Right lung (tissue), 5 donors: ENCODE data around the gene BANK1. TPM values are rescaled to one million over a fixed set of nuclear protein-coding genes. Genes with fewer than 3 reads are reported as not detected.
A peak's percentile ranks its signal among the peaks of the same experiment; 100 is the strongest.

Experiments
- DNase-seq, 2 donors: peaks; one replicate each; pipeline ENCODE4 v3.0.0-alpha.2; 2013
- polyA plus RNA-seq, 5 donors: library from polyadenylated mRNA; unstranded; fragments of 120-200 nt; gene quantifications; one replicate each; pipeline versions ENCODE4 v1.2.1 to v1.2.3, GENCODE V29; 2013; ENCODE audit warnings: inconsistent platforms in 1 of 5, low replicate concordance in 1 of 5; ENCODE audit not compliant: insufficient read length in 5 of 5, insufficient read depth in 1 of 5

The BANK1 gene
- polyA plus RNA-seq, 5 donors = 1.8 to 2.6 (median 2.4) TPM

- DNase-seq = no peak
Measured at GRCh38 chr4:102008711-102009110, 218.2 kb downstream of the BANK1 start.

DNA sequence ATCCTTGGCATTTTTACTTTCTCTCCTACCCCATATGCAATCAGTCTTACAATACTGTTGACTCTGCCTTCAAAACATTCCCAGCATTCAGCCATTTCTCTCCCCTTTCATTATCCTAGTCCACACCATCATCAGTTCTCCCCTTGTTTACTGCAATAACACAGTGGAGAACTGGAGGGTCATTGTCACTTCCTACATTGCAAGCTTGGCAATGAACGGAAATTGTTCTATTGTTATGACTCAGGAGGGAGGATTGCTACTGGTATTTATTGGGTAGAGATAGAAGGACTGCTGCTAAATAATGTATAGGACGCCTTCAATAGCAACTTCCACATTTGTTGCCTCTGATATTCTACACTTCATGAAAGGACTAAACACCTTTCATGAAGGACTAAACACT lies 231.8 kb downstream of the BANK1 start:
- DNase-seq = no peak

DNA sequence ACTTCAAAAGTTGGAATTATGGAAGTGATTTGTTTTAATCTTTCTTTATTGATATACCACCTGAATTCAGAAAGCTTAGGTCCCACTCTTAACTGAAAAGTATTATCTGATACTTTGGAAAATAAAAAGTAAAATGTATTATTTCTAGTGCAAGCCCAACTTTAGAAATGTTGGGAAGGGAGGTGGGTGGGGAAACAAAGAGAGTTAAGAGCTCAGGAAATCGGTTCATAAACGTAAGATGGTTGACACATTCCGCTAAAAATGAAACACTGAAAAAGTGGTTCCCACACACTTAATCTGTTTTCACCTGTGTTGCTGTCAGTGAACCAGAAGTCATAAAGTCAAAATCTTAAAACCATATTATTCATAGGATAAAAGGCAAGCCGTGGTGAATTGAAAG lies 237.4 kb downstream of the BANK1 start:
- no peak for DNase-seq

DNA sequence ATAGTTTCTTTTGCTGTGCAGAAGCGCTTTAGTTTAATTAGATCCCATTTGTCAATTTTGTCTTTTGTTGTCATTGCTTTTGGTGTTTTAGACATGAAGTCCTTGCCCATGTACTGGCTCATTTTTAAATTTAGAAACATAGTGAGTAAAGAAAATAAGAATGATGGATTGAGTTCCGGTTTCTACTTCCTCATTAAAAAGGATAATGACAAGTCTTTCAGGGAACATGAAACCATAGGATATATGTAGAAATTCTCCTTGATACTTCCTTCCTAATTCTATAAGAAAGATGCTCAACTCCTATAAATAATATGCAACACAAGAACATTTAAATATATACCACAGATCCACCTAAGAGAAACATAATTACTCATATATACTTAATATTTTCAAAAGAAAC lies 240.9 kb downstream of the BANK1 start:
- no peak for DNase-seq

DNA sequence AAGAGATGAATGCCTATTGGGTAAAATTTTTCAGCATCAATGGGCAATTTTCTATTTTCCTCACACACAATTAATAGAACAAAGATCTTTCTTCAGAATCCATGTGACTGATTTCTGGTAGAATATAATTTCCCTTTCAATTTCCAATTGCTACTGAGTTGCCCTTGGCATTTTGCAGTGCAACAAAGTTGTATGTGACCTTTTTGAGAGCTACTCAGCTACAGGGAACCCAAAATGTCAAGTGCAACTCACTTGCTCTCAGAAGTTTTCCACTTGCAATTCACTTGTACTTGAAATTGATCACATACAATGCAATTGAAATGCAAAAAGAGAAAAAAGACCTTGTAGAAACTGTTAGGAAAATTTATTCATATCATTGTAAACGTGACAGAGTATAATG lies 245.5 kb downstream of the BANK1 start:
- no peak for DNase-seq

GRCh38 chr4:102036619-102037376 lies 246.3 kb downstream of the BANK1 start:
- no peak for DNase-seq

- no peak for DNase-seq
Measured at GRCh38 chr4:102037566-102037965, 247.0 kb downstream of the BANK1 start.

- DNase-seq = no peak
Measured at GRCh38 chr4:102042871-102043802, 252.6 kb downstream of the BANK1 start.

GRCh38 chr4:102047616-102048015 lies 257.1 kb downstream of the BANK1 start:
- DNase-seq = no peak

DNA sequence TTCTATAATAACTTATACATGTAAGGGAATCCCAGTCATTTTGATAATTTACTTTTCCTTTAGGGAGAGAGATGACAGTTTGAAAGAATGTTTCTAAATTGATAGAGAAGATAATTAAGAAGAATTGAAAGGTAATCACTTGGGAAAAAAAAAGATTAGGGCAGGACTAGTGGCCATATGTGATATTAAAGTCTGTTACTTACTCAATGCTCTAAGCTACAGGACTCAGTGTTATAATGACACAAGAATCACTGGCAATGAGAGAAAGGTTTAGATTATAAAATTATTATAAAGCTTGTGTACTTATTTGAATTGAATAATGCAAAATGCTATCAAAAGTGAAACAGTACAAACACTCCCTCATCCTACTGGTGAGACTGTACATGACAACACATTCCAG lies 265.3 kb downstream of the BANK1 start:
- no peak for DNase-seq

GRCh38 chr4:102057122-102057521 lies 266.6 kb downstream of the BANK1 start:
- DNase-seq = no peak

DNA sequence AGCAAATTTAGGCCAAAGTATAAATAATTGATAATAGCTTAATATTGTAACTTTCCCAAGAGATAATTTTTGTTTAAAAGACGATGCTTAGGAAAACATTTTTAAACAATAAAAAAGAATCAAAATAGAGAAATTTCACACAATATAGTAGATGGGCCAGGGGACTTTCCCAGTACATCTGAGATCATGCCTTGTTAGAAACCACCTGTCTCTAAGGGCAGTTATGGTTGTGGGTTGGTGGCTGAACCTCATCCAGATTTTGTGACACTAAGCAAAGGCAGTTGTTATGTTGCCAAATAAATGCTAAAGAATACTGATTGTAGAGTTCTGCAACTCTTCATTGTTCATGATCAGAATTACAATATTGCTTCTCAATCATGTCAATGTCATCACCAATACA lies 270.6 kb downstream of the BANK1 start:
- DNase-seq = no peak

DNA sequence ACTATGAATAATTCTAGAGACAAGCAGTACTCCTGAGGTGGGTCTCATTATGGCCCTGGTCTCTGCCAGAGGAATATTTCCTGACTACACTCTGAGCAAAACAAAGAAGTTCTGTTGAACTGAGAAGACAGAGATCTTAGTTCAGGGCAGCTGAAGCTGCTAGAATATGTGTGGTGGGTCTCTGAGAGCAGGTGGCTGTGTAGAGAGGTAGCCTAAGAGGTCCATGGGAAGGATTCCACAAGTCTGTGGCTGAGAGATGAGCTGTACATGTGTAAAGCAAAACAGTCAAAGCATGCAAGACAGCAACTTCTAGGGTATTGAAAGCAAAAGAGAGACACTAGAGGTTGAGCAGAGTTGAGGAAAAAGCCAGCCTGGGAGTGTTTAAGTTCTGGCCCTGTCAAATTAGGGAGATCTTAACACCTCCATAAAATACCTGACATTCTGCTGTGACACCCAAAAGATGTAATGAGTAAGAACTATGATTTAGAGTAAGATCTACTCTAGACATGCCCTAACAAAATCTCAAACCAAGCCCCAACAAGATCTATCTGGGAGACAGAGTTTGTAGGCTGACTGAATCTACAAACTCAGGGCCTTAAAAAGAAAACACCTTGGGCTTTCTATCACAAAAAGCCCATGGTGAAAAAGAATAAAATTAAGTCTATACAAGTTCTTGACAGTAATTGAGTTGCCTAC lies 274.4 kb downstream of the BANK1 start:
- no peak for DNase-seq

DNA sequence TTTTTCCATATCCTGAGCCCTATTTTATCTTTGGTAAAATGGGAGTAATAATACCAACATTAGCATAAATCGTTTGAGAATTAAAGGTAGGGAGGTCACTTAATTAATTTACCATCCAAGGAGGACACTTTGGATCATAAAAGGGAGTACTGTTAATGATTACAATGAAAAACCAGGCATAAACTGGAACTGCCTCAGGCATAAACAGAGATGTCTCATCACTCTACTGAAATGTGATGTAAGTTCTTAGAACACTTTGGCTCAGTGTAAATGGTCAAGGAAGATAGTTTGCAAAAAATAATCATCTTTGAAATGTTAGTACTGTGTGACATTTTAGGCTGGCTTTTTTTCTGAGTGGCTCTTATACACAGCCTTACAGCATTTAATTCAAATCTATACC lies 286.1 kb downstream of the BANK1 start:
- no peak for DNase-seq

- no peak for DNase-seq
Measured at GRCh38 chr4:102080184-102080583, 289.7 kb downstream of the BANK1 start.

- DNase-seq = no peak
Measured at GRCh38 chr4:102089850-102090621, 299.5 kb downstream of the BANK1 start.

DNA sequence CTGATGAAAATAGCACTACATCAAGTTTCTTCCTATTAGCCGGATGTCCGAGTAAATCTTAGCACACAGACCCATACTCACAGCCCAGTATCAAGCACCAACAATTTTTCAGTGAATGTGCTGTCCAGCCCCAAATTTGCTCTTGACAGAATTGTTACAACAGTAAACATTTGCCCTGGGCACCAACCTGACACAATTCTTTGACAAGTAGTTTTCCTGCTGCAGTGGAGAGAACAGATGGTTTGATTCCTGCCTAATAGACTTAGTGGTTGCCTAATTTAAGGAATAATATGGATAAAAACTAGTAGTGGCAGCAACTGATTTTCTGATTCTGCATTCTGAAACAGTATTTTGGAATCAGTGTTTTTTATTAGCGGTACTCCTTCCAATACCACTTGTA lies 301.1 kb downstream of the BANK1 start:
- no peak for DNase-seq

- no peak for DNase-seq
Measured at GRCh38 chr4:102094481-102094880, 304.0 kb downstream of the BANK1 start.

- DNase-seq = peak; percentile 26 to 27
Measured at GRCh38 chr4:102103368-102103767, 312.8 kb downstream of the BANK1 start.

DNA sequence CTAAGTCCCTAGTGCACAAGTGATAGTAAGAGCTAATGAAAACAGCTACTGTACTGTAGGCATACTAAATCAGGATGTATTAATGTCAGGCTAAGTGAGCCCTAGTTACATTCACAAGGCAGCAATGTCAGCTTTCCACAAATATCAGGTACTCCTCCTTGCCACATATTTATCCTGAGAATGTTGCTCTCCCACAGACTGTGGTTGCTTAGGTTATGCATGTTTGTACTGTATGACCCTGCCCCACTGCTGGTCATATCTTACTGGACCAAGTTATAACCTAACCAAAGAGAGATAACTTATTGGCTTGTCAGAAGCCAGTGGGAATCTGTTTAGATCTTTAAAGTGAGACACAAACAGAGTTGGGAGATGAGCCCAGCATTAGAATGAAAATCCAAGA lies 313.7 kb downstream of the BANK1 start:
- no peak for DNase-seq

GRCh38 chr4:102105983-102106382 lies 315.5 kb downstream of the BANK1 start:
- no peak for DNase-seq
